Measurements from ENCODE around the gene ERFL. TPM values are rescaled to one million over a fixed set of nuclear protein-coding genes. Genes with fewer than 3 reads are reported as not detected.

ERFL gene
- total and polyA plus RNA-seq, 2 of the 8 experiments (the other 6 are each of a cell fraction or from before 2014, with no cell fraction given), result 0.12 TPM; not detected in 1

DNA sequence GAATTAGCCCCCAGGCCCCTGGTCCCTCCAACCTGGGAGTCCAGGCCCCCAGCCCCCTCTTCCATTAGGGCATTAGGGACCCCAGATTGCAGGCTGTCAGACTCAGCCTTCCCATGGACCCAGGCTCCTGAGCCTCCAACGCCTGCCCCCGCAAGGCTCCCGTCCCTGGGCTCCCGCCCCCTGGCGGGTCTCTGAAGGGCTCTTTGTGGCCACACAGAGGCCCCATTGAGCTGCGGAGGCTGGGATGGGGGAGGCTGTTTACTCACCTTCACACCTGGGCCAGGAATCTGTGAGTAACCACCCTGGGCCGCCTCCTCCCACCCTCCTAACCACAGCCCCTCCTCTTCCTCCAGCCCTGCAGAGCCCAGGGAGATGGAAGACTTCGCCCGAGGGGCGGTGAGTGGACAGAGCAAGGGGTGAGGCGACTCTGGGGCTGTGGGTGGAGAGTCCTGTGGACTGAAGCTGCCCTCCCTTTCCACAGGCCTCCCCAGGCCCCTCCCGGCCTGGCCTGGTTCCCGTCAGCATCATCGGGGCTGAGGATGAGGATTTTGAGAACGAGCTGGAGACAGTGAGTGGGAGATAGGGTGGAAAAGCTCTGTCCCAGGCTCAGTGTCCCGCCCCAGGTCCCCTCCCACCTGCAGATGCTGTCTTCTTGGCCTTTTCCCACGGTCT, 40.4 kb downstream of the ERFL start (continued):
- TF ChIP-seq HDAC2 (IDR thresholded peaks at IDR 0.05; ENCODE audit: borderline replicate concordance in 1 of 2, low read depth in 2 of 2, low read length in 2 of 2), result 0 out of 4 replicates have a peak, but pooled peaks of 1 of the 2 experiments have one; percentile 42
- TF ChIP-seq RXRA (IDR thresholded peaks at IDR 0.05; ENCODE audit: insufficient read depth, low read depth, low read length), result no peak
- TF ChIP-seq FOSL1 (IDR thresholded peaks at IDR 0.05; ENCODE audit: insufficient read depth, low read depth, low read length), result no peak
- TF ChIP-seq, protein P1, sequence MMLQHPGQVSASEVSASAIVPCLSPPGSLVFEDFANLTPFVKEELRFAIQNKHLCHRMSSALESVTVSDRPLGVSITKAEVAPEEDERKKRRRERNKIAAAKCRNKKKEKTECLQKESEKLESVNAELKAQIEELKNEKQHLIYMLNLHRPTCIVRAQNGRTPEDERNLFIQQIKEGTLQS (IDR thresholded peaks at IDR 0.05; ENCODE audit: insufficient read depth, low read depth, low read length), result no peak
- no peak for TF ChIP-seq MAFK (IDR thresholded peaks at IDR 0.05; ENCODE audit: low read depth, low read length)
- no peak for TF ChIP-seq CBX5 (IDR thresholded peaks at IDR 0.05; ENCODE audit: low read depth, low read length)
- no peak for TF ChIP-seq SAP30 (IDR thresholded peaks at IDR 0.05; ENCODE audit: insufficient read depth, insufficient replicate concordance, low read length)
- TF ChIP-seq TBP (IDR thresholded peaks at IDR 0.05; ENCODE audit: low read depth, low read length), result 0 out of 2 replicates have a peak, but pooled peaks have one; percentile 17
- peak; percentile 90; the same call in 1 of the 2 replicates for TF ChIP-seq TCF12 (IDR thresholded peaks at IDR 0.05; ENCODE audit: low read depth, low read length)
- TF ChIP-seq TEAD4 (IDR thresholded peaks at IDR 0.05; ENCODE audit: low read depth, low read length), result no peak
- TF ChIP-seq YY1 (IDR thresholded peaks at IDR 0.05; ENCODE audit: low read depth, low read length), result no peak
- no peak for TF ChIP-seq RBBP5 (IDR thresholded peaks at IDR 0.05; ENCODE audit: borderline replicate concordance, low read depth, low read length)

Data from H1 (cell line).